Activated CD8-positive, alpha-beta memory T cell treated with anti-CD3 and anti-CD28 coated beads, Interleukin-2, amount 10 ng/mL, durations not matched to agents 7 days and 5 days (primary cell): ENCODE data around the gene NCAM1. TPM values are rescaled to one million over a fixed set of nuclear protein-coding genes. Genes with fewer than 3 reads are reported as not detected.

ENCODE experiments used
- ATAC-seq: fragments of 150-1000 bp; cut with Tn5 transposase; one replicate; pipeline ENCODE4 v1.10.0; 2021; ENCODE audit warnings: moderate library complexity
- CTCF ChIA-PET: fragments of 350-600 bp; sonication (Branson Sonifier 250); formaldehyde crosslinking; loops from one replicate; lab custom pipeline; 2021; ENCODE audit warnings: antibody characterized with exemption; lab: Charles Lee
- DNase-seq: peaks from one replicate; pipeline ENCODE4 v3.0.0-alpha.2; 2020
- H3K27ac Mint-ChIP-seq: one replicate; pipeline ENCODE4 v1.8.0; 2021; ENCODE audit warnings: mild to moderate bottlenecking, mixed read lengths
- H3K27me3 Mint-ChIP-seq: one replicate; pipeline ENCODE4 v1.8.0; 2021; ENCODE audit warnings: mixed read lengths
- H3K36me3 Mint-ChIP-seq: one replicate; pipeline ENCODE4 v1.8.0; 2021; ENCODE audit warnings: mild to moderate bottlenecking, mixed read lengths
- H3K4me1 Mint-ChIP-seq: one replicate; pipeline ENCODE4 v1.8.0; 2021; ENCODE audit warnings: mixed read lengths
- H3K4me3 Mint-ChIP-seq: one replicate; pipeline ENCODE4 v1.8.0; 2021; ENCODE audit warnings: mild to moderate bottlenecking, moderate library complexity, mixed read lengths
- H3K9me3 Mint-ChIP-seq: one replicate; pipeline ENCODE4 v1.8.0; 2022; ENCODE audit warnings: low read depth, mixed read lengths
- total RNA-seq, 2 experiments: library from RNA; stranded (reverse); gene quantifications; one replicate each; pipeline ENCODE4 v1.2.3, GENCODE V29; 2021

Gene NCAM1
- total RNA-seq, 2 experiments from 2014 or later = 1.8 to 4.1 TPM

DNA sequence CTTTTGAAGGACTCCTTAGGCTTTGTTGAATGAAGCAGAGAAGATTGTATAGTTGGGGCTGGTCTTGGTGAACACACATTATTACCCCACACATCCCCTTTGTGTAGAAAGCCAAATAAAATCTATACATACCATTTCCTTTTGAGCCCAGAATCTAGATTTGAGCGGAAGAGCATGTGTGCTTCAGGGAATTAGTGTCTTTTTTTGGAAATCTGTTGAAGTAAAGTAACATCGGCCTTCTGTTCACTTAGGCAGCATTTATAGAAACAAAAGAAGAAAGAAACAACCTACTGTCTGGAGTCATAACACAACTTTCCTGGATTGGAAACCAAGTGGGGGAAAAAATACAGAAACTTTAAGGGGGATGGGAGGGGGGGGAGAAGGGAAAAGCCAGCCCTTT, 315.2 kb downstream of the NCAM1 start:
- no peak overlapping the region for H3K27ac Mint-ChIP-seq
- DNase-seq = no peak
- no peak overlapping the region for H3K4me3 Mint-ChIP-seq
- no peaks in the 10 kb centered on the region for H3K9me3 Mint-ChIP-seq
- no peak for ATAC-seq
- H3K36me3 Mint-ChIP-seq = peaks cover 6% of the 10 kb centered on the region
- H3K4me1 Mint-ChIP-seq = peaks cover 9% of the 10 kb centered on the region
- CTCF ChIA-PET = interaction anchor here (1.1 to 1.7 kb wide), 2 partner anchors 13 to 656 kb away, joined by 4 read pairs; no protein-coding TSS in a partner anchor
- H3K27me3 Mint-ChIP-seq = no peaks in the 10 kb centered on the region

DNA sequence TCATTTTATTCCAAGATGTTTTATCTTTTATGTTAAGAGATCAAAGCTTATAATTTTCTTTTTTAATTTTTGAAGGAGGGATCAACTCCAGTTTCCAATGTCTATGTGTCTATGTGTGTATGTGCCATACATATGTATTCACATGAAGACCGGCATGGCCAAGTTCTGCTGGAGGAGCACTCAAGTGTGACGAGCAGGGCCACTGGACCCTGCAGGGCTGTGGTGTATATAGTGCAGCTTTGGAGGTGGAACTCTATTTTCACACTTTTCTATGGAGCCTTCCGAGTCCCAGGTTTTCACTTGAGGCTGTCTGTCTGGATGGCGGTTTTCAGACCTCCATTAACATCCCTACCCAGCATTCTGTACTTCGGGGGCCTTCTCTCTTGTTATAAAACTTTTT, 316.7 kb downstream of the NCAM1 start:
- Mint-ChIP-seq H3K9me3 (no peaks in the 10 kb centered on the region), H3K36me3 (peaks cover 6% of the 10 kb centered on the region), H3K4me3 (no peak overlapping the region), H3K4me1 (peaks cover 9% of the 10 kb centered on the region), H3K27ac (no peak overlapping the region), H3K27me3 (no peaks in the 10 kb centered on the region)
- CTCF ChIA-PET = interaction anchor here (0.8 kb wide), 1 partner anchor 584 kb away, joined by 4 read pairs; no protein-coding TSS in a partner anchor
- no peak for ATAC-seq
- no peak for DNase-seq

DNA sequence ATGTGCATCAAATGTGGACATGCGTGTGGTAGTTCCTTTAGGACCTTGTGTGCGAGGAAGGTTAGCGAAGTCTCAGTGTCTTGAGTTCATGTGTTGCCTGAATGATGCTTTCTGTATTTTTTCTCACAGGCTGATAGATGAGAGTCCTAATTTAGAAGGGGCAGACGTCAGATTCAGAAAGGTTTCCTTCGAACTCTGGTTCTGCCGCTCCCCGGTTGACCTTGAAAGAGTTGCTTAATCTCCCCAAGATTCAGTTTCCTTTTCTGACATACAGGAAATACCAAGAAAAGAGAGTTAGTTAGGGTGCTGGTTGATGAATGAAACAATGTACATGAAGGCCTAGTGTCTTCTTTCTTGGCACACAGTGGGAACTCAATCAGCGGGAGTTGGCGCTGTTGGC, 317.3 kb downstream of the NCAM1 start:
- peaks cover 6% of the 10 kb centered on the region for H3K36me3 Mint-ChIP-seq
- peaks cover 9% of the 10 kb centered on the region for H3K4me1 Mint-ChIP-seq
- DNase-seq (peak; percentile 22), ATAC-seq (no peak)
- H3K27ac Mint-ChIP-seq = no peak overlapping the region
- CTCF ChIA-PET = no interaction called here
- no peak overlapping the region for H3K4me3 Mint-ChIP-seq
- no peaks in the 10 kb centered on the region for H3K9me3 Mint-ChIP-seq
- no peaks in the 10 kb centered on the region for H3K27me3 Mint-ChIP-seq

DNA sequence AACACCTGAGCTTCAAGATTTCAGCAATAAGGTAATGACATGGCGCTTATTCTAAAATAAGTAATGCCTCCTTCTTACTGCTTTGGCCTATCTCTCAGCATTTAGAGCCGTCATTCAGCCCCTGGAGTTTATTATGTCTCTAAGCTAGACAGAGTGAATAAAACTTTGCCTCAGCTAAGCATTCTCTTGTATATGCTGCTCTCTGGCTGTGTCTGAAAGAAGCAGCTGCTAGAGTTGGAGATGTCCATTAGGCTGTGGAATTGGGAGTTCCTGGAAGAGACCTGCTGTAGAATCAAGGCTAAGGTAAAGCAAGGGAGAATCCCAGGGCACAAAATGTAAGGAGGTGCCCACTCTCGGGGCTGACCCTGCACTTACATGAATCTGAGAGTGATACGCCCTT, 317.7 kb downstream of the NCAM1 start:
- ATAC-seq = no peak
- Mint-ChIP-seq H3K36me3 (peaks cover 6% of the 10 kb centered on the region), H3K27ac (no peak overlapping the region), H3K4me1 (peaks cover 9% of the 10 kb centered on the region), H3K4me3 (no peak overlapping the region), H3K27me3 (no peaks in the 10 kb centered on the region), H3K9me3 (no peaks in the 10 kb centered on the region)
- DNase-seq = no peak
- CTCF ChIA-PET = no interaction called here

DNA sequence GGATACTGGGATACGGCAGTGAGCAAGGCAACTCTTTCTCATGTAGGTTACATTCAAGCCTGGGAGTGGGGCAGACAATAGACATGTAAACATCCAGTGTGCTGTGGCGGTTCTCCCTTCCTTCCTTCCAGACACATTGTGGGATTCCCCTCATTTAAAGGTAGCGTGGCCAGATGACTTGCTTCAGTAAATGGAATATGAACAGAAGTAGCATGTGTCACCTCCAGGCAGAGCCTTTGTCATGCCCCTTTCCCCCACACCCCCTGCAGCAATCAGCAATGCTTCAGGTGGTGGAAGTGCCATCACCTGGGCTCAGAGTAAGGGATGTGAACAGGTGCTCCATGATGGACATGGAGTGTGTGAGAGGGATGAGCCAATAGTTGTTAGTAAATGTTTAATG, 318.4 kb downstream of the NCAM1 start:
- peak; percentile 28 for DNase-seq
- no peak overlapping the region for H3K27ac Mint-ChIP-seq
- ATAC-seq = no peak
- H3K4me3 Mint-ChIP-seq = no peak overlapping the region
- H3K4me1 Mint-ChIP-seq = peaks cover 9% of the 10 kb centered on the region
- H3K27me3 Mint-ChIP-seq = no peaks in the 10 kb centered on the region
- H3K36me3 Mint-ChIP-seq = peaks cover 6% of the 10 kb centered on the region
- CTCF ChIA-PET = no interaction called here
- no peaks in the 10 kb centered on the region for H3K9me3 Mint-ChIP-seq

DNA sequence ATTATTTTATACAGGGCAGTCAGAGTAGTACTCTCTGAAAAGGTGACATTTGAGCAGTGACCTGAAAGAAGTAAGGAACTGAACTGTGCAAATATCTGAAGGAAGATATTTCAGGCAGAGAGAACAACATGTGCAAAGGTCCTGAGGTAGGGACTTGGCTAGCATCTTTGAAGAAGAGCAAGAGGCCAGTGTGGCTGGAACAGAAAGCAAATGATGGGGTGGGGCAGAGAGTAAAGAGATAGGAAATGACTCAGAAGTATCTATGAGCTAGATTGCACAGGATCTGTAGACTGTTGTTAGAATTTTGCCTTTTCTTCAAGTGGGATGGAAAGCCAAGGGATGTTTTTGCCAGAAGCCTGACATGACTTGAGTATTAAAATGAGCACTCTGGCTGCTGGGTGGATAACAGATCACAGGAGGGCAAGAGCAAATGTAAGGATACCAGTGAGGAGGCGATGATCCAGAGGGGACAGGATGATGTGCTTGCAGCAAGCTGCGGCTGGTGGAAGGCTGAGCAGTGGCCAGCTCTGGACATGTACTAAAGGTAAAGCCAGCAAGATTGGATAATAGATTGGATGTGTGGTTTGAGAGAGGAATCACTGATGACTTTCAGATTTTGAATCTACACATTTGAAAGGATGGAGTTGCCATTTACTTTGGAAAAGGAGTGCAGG, 320.0 kb downstream of the NCAM1 start:
- DNase-seq = peak; percentile 39
- CTCF ChIA-PET = interaction anchor here (0.6 kb wide), 1 partner anchor 117 kb away, joined by 4 read pairs; no protein-coding TSS in a partner anchor
- Mint-ChIP-seq H3K9me3 (no peaks in the 10 kb centered on the region), H3K4me3 (no peak overlapping the region), H3K27ac (no peak overlapping the region), H3K27me3 (no peaks in the 10 kb centered on the region), H3K4me1 (peaks cover 9% of the 10 kb centered on the region), H3K36me3 (peaks cover 6% of the 10 kb centered on the region)
- peak; percentile 66 for ATAC-seq

DNA sequence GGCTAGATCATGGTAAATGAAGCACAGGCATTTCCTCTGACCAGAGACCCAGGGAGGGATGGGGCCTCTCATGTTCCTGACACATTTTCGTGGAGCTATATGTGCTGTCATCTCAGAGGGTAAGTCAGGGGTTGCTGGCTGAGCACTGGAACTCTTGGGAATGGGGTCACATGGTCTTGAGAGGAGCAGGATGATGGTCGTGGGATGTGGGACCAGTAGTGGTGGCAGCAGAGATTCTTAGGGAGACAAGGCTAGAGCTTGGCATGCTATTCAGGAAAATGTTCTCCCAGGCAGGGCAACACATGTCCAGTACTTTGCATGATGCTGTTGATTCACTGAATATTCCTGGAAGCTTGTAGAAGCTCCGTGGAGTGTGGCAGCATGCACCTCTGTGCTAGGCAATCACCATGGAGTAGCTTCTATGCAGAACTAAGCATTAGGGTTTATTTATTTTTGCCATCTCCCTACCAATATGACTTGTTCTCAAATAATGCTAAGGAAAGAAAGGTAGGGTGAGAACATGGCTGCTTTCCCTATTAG, 321.7 kb downstream of the NCAM1 start:
- no peaks in the 10 kb centered on the region for H3K27me3 Mint-ChIP-seq
- no peak for ATAC-seq
- H3K27ac Mint-ChIP-seq = no peak overlapping the region
- H3K36me3 Mint-ChIP-seq = peaks cover 6% of the 10 kb centered on the region
- no peak for DNase-seq
- peaks cover 9% of the 10 kb centered on the region for H3K4me1 Mint-ChIP-seq
- CTCF ChIA-PET = interaction anchor here (2.3 kb wide), 1 partner anchor 695 kb away, joined by 6 read pairs; no protein-coding TSS in a partner anchor
- no peaks in the 10 kb centered on the region for H3K9me3 Mint-ChIP-seq
- H3K4me3 Mint-ChIP-seq = no peak overlapping the region

DNA sequence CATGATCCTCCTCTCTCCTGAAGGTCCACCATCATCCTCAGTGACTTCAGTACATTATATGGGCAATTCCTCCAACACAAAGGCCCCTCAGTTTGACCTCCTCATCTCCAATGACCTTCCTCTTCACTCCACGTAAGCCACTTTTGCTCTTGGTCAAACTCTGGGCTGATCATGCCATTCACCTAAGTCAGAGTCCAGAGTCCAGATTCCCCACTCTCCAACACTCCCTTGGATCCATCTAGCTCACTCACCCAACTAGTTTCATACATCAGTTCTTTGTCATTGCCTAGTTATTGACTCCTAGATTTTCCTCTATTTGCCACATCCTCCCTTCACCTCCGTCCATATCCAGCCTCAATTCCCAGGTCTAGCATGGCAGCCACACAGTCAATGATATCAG, 322.7 kb downstream of the NCAM1 start:
- ATAC-seq (no peak), DNase-seq (no peak)
- CTCF ChIA-PET = interaction anchor here (2.3 kb wide), 1 partner anchor 696 kb away, joined by 6 read pairs; no protein-coding TSS in a partner anchor
- Mint-ChIP-seq H3K27ac (no peak overlapping the region), H3K27me3 (no peaks in the 10 kb centered on the region), H3K4me3 (no peak overlapping the region), H3K4me1 (peaks cover 1% of the 10 kb centered on the region), H3K9me3 (no peaks in the 10 kb centered on the region), H3K36me3 (peaks cover 2% of the 10 kb centered on the region)

DNA sequence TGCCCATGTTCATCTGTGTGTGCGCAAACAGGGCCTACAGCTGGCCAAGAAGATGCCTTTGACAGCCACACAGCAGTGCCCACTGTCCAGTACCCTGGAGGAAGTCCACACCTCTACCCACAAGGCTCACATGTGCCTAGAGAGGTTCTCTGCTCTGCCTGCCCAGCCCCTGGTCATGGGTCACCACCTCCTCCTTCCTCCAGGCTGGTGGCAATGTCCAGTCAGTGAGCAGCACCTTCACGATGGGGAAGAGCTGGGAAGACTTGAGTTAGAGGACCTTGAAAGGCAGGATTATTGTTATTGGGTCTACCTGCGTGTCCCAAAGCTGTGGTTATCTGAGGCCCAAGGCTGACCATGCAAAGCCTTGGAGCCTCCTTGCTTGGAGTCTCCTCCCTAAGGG, 324.8 kb downstream of the NCAM1 start:
- Mint-ChIP-seq H3K27ac (no peak overlapping the region), H3K36me3 (no peaks in the 10 kb centered on the region)
- CTCF ChIA-PET = interaction anchor here (1.0 kb wide), 1 partner anchor 697 kb away, joined by 4 read pairs; no protein-coding TSS in a partner anchor

DNA sequence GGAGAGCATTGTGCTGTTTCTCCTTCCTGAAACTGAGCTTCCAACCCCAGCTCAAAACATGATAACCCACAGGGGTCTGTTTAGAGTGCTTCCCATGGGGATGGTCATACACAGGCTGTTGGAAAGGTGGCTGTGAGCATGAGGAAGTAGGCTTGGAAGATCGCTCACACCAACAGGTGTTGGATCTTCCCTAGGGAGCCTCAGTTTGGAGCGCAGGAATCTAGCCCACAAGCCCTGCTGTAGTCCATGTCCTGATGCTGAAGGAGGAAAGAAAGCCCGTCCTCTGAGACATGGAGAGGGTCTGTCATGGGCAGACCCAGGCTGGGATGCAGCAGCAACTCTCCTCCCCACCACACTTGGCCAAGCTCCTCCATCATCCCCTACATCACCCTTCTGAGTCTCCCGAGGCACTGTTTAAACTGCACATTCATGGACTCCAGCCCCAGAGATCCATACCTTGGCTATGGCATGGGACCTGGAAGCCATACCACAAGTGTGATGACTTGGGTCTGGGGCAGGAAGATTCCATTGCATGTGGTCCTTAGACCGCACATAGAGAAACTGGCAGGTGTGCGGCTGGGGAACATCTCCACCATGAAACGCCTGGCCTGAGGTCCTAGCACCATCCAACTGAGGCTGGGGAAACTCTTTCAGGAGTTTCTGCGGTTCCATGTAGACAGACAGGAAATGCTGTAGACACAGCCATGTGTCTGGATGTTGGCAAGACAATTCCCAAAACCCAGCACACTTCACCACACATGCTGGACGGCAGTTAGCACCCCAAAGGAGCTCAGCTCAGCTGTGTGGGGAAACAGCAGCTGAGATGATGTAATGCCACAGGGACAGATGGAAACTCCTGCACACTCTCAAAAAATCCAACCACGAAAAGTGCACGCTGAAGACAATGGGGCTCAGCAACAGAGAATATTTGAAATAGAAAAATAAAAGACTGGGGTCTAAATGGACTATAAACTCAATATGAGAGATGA, 325.6 kb downstream of the NCAM1 start:
- no peak overlapping the region for H3K27ac Mint-ChIP-seq
- ATAC-seq = no peak
- H3K4me3 Mint-ChIP-seq = no peak overlapping the region
- DNase-seq = peak; percentile 29
- no peaks in the 10 kb centered on the region for H3K4me1 Mint-ChIP-seq
- H3K9me3 Mint-ChIP-seq = no peaks in the 10 kb centered on the region
- no peaks in the 10 kb centered on the region for H3K27me3 Mint-ChIP-seq
- CTCF ChIA-PET = interaction anchor here (1.0 kb wide), 1 partner anchor 698 kb away, joined by 4 read pairs; no protein-coding TSS in a partner anchor
- no peaks in the 10 kb centered on the region for H3K36me3 Mint-ChIP-seq

More for the DNA sequence above, 324.8 kb downstream of the NCAM1 start:
- no peak for DNase-seq
- H3K27me3 Mint-ChIP-seq = no peaks in the 10 kb centered on the region
- H3K9me3 Mint-ChIP-seq = no peaks in the 10 kb centered on the region
- H3K4me1 Mint-ChIP-seq = no peaks in the 10 kb centered on the region
- H3K4me3 Mint-ChIP-seq = no peak overlapping the region
- no peak for ATAC-seq

DNA sequence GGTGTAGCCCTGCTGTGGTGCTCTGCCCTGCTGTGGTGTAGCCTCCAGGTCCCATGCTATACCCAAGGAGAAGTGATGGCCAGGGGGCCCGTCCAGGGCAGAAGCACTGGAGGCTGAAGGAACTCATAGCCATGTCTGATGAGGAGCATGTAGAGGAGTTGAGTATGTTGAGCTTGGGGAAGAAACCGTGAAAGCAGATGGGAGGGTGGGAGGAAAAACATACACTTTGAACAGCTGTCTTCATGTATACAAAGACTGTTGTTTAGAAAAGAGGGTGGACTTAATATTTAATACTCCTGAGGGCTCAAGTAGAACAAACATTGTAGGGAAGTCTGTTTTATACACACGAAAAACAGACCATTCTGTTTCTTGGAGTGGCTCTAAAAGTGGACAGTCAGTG, 326.6 kb downstream of the NCAM1 start:
- no peaks in the 10 kb centered on the region for H3K36me3 Mint-ChIP-seq
- CTCF ChIA-PET = interaction anchor here (4.3 kb wide), 1 partner anchor 699 kb away, joined by 64 read pairs; no protein-coding TSS in a partner anchor
- no peaks in the 10 kb centered on the region for H3K9me3 Mint-ChIP-seq
- DNase-seq (no peak), ATAC-seq (no peak)
- H3K4me3 Mint-ChIP-seq = no peak overlapping the region
- H3K27me3 Mint-ChIP-seq = peaks cover 4% of the 10 kb centered on the region
- H3K4me1 Mint-ChIP-seq = no peaks in the 10 kb centered on the region
- H3K27ac Mint-ChIP-seq = no peak overlapping the region

DNA sequence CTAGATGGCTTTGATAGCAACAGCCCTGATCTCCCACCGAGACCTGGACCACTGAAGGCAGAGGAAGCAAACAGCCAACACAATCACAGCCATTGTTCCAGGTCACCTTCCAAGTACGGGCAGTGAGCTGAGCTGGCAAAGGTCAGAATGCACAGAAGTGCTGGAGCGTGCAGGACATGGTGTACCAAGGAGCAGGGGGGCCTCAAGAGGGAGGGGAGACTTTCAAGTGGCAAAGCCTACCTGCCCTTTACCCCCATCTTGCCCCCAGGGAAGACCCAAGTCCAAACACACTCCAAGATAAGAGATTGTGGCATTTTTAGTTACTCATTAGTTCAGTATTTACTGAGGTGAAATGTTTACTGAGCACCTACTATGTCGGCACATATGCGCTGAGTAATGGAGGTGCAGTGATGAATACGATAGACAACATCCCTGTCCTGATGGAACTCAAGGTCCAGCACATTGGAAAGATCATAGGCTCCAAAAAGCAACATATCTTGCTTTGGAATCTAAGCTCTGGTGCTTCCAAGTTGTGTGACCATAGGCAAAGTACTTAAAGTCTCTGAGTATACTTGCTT, 327.2 kb downstream of the NCAM1 start:
- Mint-ChIP-seq H3K36me3 (no peaks in the 10 kb centered on the region), H3K9me3 (no peaks in the 10 kb centered on the region), H3K27ac (no peak overlapping the region), H3K4me3 (no peak overlapping the region), H3K27me3 (peaks cover 5% of the 10 kb centered on the region), H3K4me1 (no peaks in the 10 kb centered on the region)
- peak; percentile 16 for DNase-seq
- CTCF ChIA-PET = interaction anchor here (1.5 to 4.3 kb wide), 7 partner anchors 13 to 1000 kb away, joined by 3 to 64 read pairs (median 9); no protein-coding TSS in a partner anchor
- no peak for ATAC-seq
